Activated CD8-positive, alpha-beta memory T cell treated with anti-CD3 and anti-CD28 coated beads, Interleukin-2, amount 10 ng/mL, durations not matched to agents 7 days and 5 days (primary cell): Measurements from ENCODE around the gene FOXO1. TPM values are rescaled to one million over a fixed set of nuclear protein-coding genes. Genes with fewer than 3 reads are reported as not detected.

Experiments used
- ATAC-seq: fragments of 150-1000 bp; cut with Tn5 transposase; one replicate; pipeline ENCODE4 v1.10.0; 2021; ENCODE audit warnings: moderate library complexity
- CTCF ChIA-PET: fragments of 350-600 bp; sonication (Branson Sonifier 250); formaldehyde crosslinking; loops from one replicate; lab custom pipeline; 2021; ENCODE audit warnings: antibody characterized with exemption; lab: Charles Lee
- DNase-seq: peaks from one replicate; pipeline ENCODE4 v3.0.0-alpha.2; 2020
- H3K27ac Mint-ChIP-seq: one replicate; pipeline ENCODE4 v1.8.0; 2021; ENCODE audit warnings: mild to moderate bottlenecking, mixed read lengths
- H3K27me3 Mint-ChIP-seq: one replicate; pipeline ENCODE4 v1.8.0; 2021; ENCODE audit warnings: mixed read lengths
- H3K36me3 Mint-ChIP-seq: one replicate; pipeline ENCODE4 v1.8.0; 2021; ENCODE audit warnings: mild to moderate bottlenecking, mixed read lengths
- H3K4me1 Mint-ChIP-seq: one replicate; pipeline ENCODE4 v1.8.0; 2021; ENCODE audit warnings: mixed read lengths
- H3K4me3 Mint-ChIP-seq: one replicate; pipeline ENCODE4 v1.8.0; 2021; ENCODE audit warnings: mild to moderate bottlenecking, moderate library complexity, mixed read lengths
- H3K9me3 Mint-ChIP-seq: one replicate; pipeline ENCODE4 v1.8.0; 2022; ENCODE audit warnings: low read depth, mixed read lengths
- total RNA-seq, 2 experiments: library from RNA; stranded (reverse); gene quantifications; one replicate each; pipeline ENCODE4 v1.2.3, GENCODE V29; 2021

FOXO1 gene
- total RNA-seq, 2 experiments from 2014 or later: 20.2 to 27.1 TPM

GRCh38 chr13:40589285-40590109, 76.9 kb downstream of the FOXO1 start:
- Mint-ChIP-seq H3K27me3 (no peaks in the 10 kb centered on the region), H3K36me3 (peaks cover 2% of the 10 kb centered on the region), H3K4me3 (no peak overlapping the region), H3K9me3 (peaks cover 1% of the 10 kb centered on the region), H3K27ac (peak overlapping the region; percentile 20), H3K4me1 (peaks cover 54% of the 10 kb centered on the region)
- DNase-seq (no peak), ATAC-seq (peak; percentile 36)
- CTCF ChIA-PET: interaction anchor here (1.2 kb wide), 1 partner anchor 93 kb away, joined by 3 read pairs; no protein-coding TSS in a partner anchor

- H3K4me1 Mint-ChIP-seq: peaks cover 57% of the 10 kb centered on the region
- peaks cover 11% of the 10 kb centered on the region for H3K36me3 Mint-ChIP-seq
- H3K27me3 Mint-ChIP-seq: no peaks in the 10 kb centered on the region
- CTCF ChIA-PET: no interaction called here
- peaks cover 5% of the 10 kb centered on the region for H3K9me3 Mint-ChIP-seq
- DNase-seq (no peak), ATAC-seq (no peak)
- H3K4me3 Mint-ChIP-seq: no peak overlapping the region
- H3K27ac Mint-ChIP-seq: no peak overlapping the region
These were observed 78.3 kb downstream of the FOXO1 start for GRCh38 chr13:40588101-40588500.

- ATAC-seq: no peak
- Mint-ChIP-seq H3K9me3 (peaks cover 5% of the 10 kb centered on the region), H3K4me1 (peaks cover 55% of the 10 kb centered on the region), H3K27ac (no peak overlapping the region), H3K27me3 (no peaks in the 10 kb centered on the region), H3K4me3 (no peak overlapping the region), H3K36me3 (peaks cover 16% of the 10 kb centered on the region)
- CTCF ChIA-PET: no interaction called here
- no peak for DNase-seq
These were observed 79.4 kb downstream of the FOXO1 start for GRCh38 chr13:40586886-40587565.

- no peaks in the 10 kb centered on the region for H3K27me3 Mint-ChIP-seq
- ATAC-seq (no peak), DNase-seq (no peak)
- H3K4me3 Mint-ChIP-seq: no peak overlapping the region
- peaks cover 16% of the 10 kb centered on the region for H3K36me3 Mint-ChIP-seq
- CTCF ChIA-PET: no interaction called here
- peaks cover 55% of the 10 kb centered on the region for H3K4me1 Mint-ChIP-seq
- no peak overlapping the region for H3K27ac Mint-ChIP-seq
- H3K9me3 Mint-ChIP-seq: peaks cover 5% of the 10 kb centered on the region
These were observed 80.5 kb downstream of the FOXO1 start for GRCh38 chr13:40585911-40586471.

- H3K4me1 Mint-ChIP-seq: peaks cover 39% of the 10 kb centered on the region
- DNase-seq (no peak), ATAC-seq (no peak)
- peaks cover 5% of the 10 kb centered on the region for H3K9me3 Mint-ChIP-seq
- CTCF ChIA-PET: no interaction called here
- no peaks in the 10 kb centered on the region for H3K27me3 Mint-ChIP-seq
- H3K27ac Mint-ChIP-seq: no peak overlapping the region
- H3K4me3 Mint-ChIP-seq: no peak overlapping the region
- H3K36me3 Mint-ChIP-seq: peaks cover 16% of the 10 kb centered on the region
These were observed 82.7 kb downstream of the FOXO1 start for GRCh38 chr13:40583738-40584137.

GRCh38 chr13:40582531-40582930, 83.9 kb downstream of the FOXO1 start:
- H3K27ac Mint-ChIP-seq: no peak overlapping the region
- DNase-seq (no peak), ATAC-seq (no peak)
- CTCF ChIA-PET: no interaction called here
- H3K4me1 Mint-ChIP-seq: peaks cover 46% of the 10 kb centered on the region
- no peak overlapping the region for H3K4me3 Mint-ChIP-seq
- peaks cover 16% of the 10 kb centered on the region for H3K36me3 Mint-ChIP-seq
- H3K9me3 Mint-ChIP-seq: peaks cover 5% of the 10 kb centered on the region
- no peaks in the 10 kb centered on the region for H3K27me3 Mint-ChIP-seq

- Mint-ChIP-seq H3K9me3 (peaks cover 5% of the 10 kb centered on the region), H3K36me3 (peaks cover 16% of the 10 kb centered on the region), H3K4me3 (no peak overlapping the region), H3K27me3 (no peaks in the 10 kb centered on the region), H3K4me1 (peaks cover 50% of the 10 kb centered on the region), H3K27ac (no peak overlapping the region)
- ATAC-seq (no peak), DNase-seq (no peak)
- CTCF ChIA-PET: no interaction called here
These were observed 85.2 kb downstream of the FOXO1 start for GRCh38 chr13:40581277-40581579.

- Mint-ChIP-seq H3K4me1 (peaks cover 50% of the 10 kb centered on the region), H3K27ac (no peak overlapping the region), H3K9me3 (peaks cover 5% of the 10 kb centered on the region), H3K36me3 (peaks cover 16% of the 10 kb centered on the region), H3K27me3 (no peaks in the 10 kb centered on the region), H3K4me3 (no peak overlapping the region)
- CTCF ChIA-PET: no interaction called here
- no peak for DNase-seq
- no peak for ATAC-seq
These were observed 85.7 kb downstream of the FOXO1 start for GRCh38 chr13:40580566-40581276.

GRCh38 chr13:40579535-40579934, 86.9 kb downstream of the FOXO1 start:
- H3K4me3 Mint-ChIP-seq: no peak overlapping the region
- CTCF ChIA-PET: no interaction called here
- H3K9me3 Mint-ChIP-seq: peaks cover 4% of the 10 kb centered on the region
- H3K36me3 Mint-ChIP-seq: peaks cover 14% of the 10 kb centered on the region
- H3K27me3 Mint-ChIP-seq: no peaks in the 10 kb centered on the region
- DNase-seq (no peak), ATAC-seq (no peak)
- H3K27ac Mint-ChIP-seq: no peak overlapping the region
- peaks cover 45% of the 10 kb centered on the region for H3K4me1 Mint-ChIP-seq

- no peak for ATAC-seq
- Mint-ChIP-seq H3K4me1 (peaks cover 51% of the 10 kb centered on the region), H3K9me3 (no peaks in the 10 kb centered on the region), H3K36me3 (peaks cover 5% of the 10 kb centered on the region), H3K27ac (no peak overlapping the region), H3K4me3 (no peak overlapping the region), H3K27me3 (no peaks in the 10 kb centered on the region)
- DNase-seq: no peak
- CTCF ChIA-PET: no interaction called here
These were observed 88.4 kb downstream of the FOXO1 start for GRCh38 chr13:40578055-40578454.

- H3K27ac Mint-ChIP-seq: no peak overlapping the region
- no peak for DNase-seq
These were observed 90.1 kb downstream of the FOXO1 start for GRCh38 chr13:40576369-40576768.

GRCh38 chr13:40572961-40573360, 93.5 kb downstream of the FOXO1 start:
- H3K27me3 Mint-ChIP-seq: no peaks in the 10 kb centered on the region
- H3K36me3 Mint-ChIP-seq: no peaks in the 10 kb centered on the region
- DNase-seq: no peak
- peaks cover 50% of the 10 kb centered on the region for H3K4me1 Mint-ChIP-seq
- no peak overlapping the region for H3K27ac Mint-ChIP-seq
- no peak for ATAC-seq
- H3K9me3 Mint-ChIP-seq: no peaks in the 10 kb centered on the region
- no peak overlapping the region for H3K4me3 Mint-ChIP-seq
- CTCF ChIA-PET: interaction anchor here (0.9 kb wide), 1 partner anchor 123 kb away, joined by 3 read pairs; no protein-coding TSS in a partner anchor

More at GRCh38 chr13:40576369-40576768, 90.1 kb downstream of the FOXO1 start:
- Mint-ChIP-seq H3K36me3 (no peaks in the 10 kb centered on the region), H3K9me3 (no peaks in the 10 kb centered on the region), H3K27me3 (no peaks in the 10 kb centered on the region), H3K4me1 (peaks cover 57% of the 10 kb centered on the region), H3K4me3 (no peak overlapping the region)
- ATAC-seq: no peak
- CTCF ChIA-PET: no interaction called here

GRCh38 chr13:40571338-40571963, 95.0 kb downstream of the FOXO1 start:
- Mint-ChIP-seq H3K4me3 (no peak overlapping the region), H3K27ac (no peak overlapping the region), H3K36me3 (no peaks in the 10 kb centered on the region), H3K4me1 (peaks cover 35% of the 10 kb centered on the region), H3K9me3 (no peaks in the 10 kb centered on the region), H3K27me3 (no peaks in the 10 kb centered on the region)
- CTCF ChIA-PET: no interaction called here
- no peak for ATAC-seq
- DNase-seq: no peak
